ENCODE measurements around the gene SOCS1. TPM values are rescaled to one million over a fixed set of nuclear protein-coding genes. Genes with fewer than 3 reads are reported as not detected.

The SOCS1 gene
- total and polyA plus RNA-seq, 2 of the 8 experiments (the other 6 are each of a cell fraction or from before 2014, with no cell fraction given) = 21.0 to 48.9 TPM

- H2BK5ac ChIP-seq (ENCODE audit: low read depth, low read length) = no peak overlapping the region
- H3K27me3 ChIP-seq (replicated peaks in 1 of 4; ENCODE audit: control insufficient read depth in 3 of 4, extremely low read depth in 1 of 4, insufficient read depth in 3 of 4, low read length in 3 of 4) = no peaks in the 10 kb centered on the region
- WGBS, 2 experiments (ENCODE audit: extremely low coverage in 1 of 2, insufficient coverage in 1 of 2, insufficient read length in 1 of 2, insufficient replicate concordance in 2 of 2, low coverage in 1 of 2, low lambda C conversion rate in 2 of 2, missing lambda C conversion rate in 1 of 2) = 88% methylated on average over 11 of the region's 11 CpGs; no CpG with 5 or more reads in 1 of the 2 experiments
- no peak overlapping the region for H2BK12ac ChIP-seq (ENCODE audit: low read depth, low read length)
- no peak overlapping the region for H4K8ac ChIP-seq (ENCODE audit: extremely low read depth, insufficient read depth, low read length)
- H3K79me1 ChIP-seq (ENCODE audit: low read depth, low read length) = no peaks in the 10 kb centered on the region
- DNase-seq (ENCODE audit: low read depth in 1 of 2, low spot score in 2 of 2) (no peak), FAIRE-seq (no peak)
- peak overlapping the region; percentile 72; the same call in 1 of the 2 replicates for H2BK15ac ChIP-seq (ENCODE audit: low read length)
- H3K36me3 ChIP-seq (ENCODE audit: control insufficient read depth in 2 of 4, insufficient read depth in 4 of 4, low read length in 3 of 4) = no peaks in the 10 kb centered on the region
- no peak overlapping the region for H3K18ac ChIP-seq (ENCODE audit: extremely low read depth, low read length)
- H4K91ac ChIP-seq (replicated peaks; ENCODE audit: insufficient read length, low read length) = no peak overlapping the region
- no peak for TF ChIP-seq CBX5 (IDR thresholded peaks at IDR 0.05; ENCODE audit: low read depth, low read length)
- H2AFZ ChIP-seq (ENCODE audit: low read length) = no peak overlapping the region
- no peak overlapping the region for H3K23ac ChIP-seq (ENCODE audit: insufficient read length)
- H3K4me2 ChIP-seq (ENCODE audit: insufficient read depth in 1 of 2, low read depth in 2 of 2, low read length in 2 of 2) = no peak overlapping the region
- ChIA-PET CTCF (ENCODE audit: partially characterized antibody) (interaction anchor here (0.9 to 1.9 kb wide), 4 partner anchors 9 to 76 kb away, joined by 3 to 8 read pairs (median 5); no protein-coding TSS in a partner anchor), POLR2A (ENCODE audit: partially characterized antibody) (interaction anchor here (0.6 to 0.8 kb wide), 3 partner anchors 11 to 63 kb away, joined by 3 read pairs; no protein-coding TSS in a partner anchor)
- peaks cover 0 to 5% (median 2%) of the 10 kb centered on the region in 4 experiments; a peak in 2 of 7 replicates for H3K4me1 ChIP-seq (replicated peaks in 1 of 4; ENCODE audit: control insufficient read depth in 3 of 4, insufficient read depth in 4 of 4, low read length in 3 of 4)
- H3K14ac ChIP-seq (ENCODE audit: insufficient read length) = no peak overlapping the region
- H3K27ac ChIP-seq (ENCODE audit: low read depth, low read length) = no peak overlapping the region
- H3K9ac ChIP-seq (replicated peaks in 1 of 4; ENCODE audit: extremely low read depth in 1 of 4, low read depth in 3 of 4, low read length in 3 of 4) = no peak overlapping the region
- H2BK120ac ChIP-seq (replicated peaks; ENCODE audit: low read depth, low read length) = no peak overlapping the region
- no peaks in the 10 kb centered on the region for H4K20me1 ChIP-seq (replicated peaks in 1 of 2; ENCODE audit: control insufficient read depth in 1 of 2, insufficient read depth in 2 of 2, low read length in 2 of 2)
- H3K56ac ChIP-seq (replicated peaks; ENCODE audit: insufficient read length, low read depth, low read length) = no peak overlapping the region
- no peaks in the 10 kb centered on the region for H3K9me3 ChIP-seq (ENCODE audit: insufficient read depth in 2 of 2, low read depth in 1 of 2, low read length in 1 of 2)
- no peak overlapping the region for H4K5ac ChIP-seq (ENCODE audit: insufficient read length, low read depth, low read length)
- no peak overlapping the region for H2BK20ac ChIP-seq (ENCODE audit: low read length)
- no peaks in the 10 kb centered on the region for H3K23me2 ChIP-seq (ENCODE audit: low read depth, low read length)
- peak overlapping the region; percentile 33; the same call in 1 of the 2 replicates for H2AK5ac ChIP-seq (ENCODE audit: low read depth, low read length)
- no peak overlapping the region for H3K4me3 ChIP-seq (ENCODE audit: extremely low read depth in 1 of 4, insufficient read depth in 2 of 4, low read depth in 3 of 4, low read length in 4 of 4)
- no peaks in the 10 kb centered on the region for H3K79me2 ChIP-seq (ENCODE audit: control insufficient read depth in 1 of 2, insufficient read depth in 2 of 2, low read length in 2 of 2)
- H3K4ac ChIP-seq (replicated peaks; ENCODE audit: insufficient read length, low read depth, low read length) = no peak overlapping the region
Observed at GRCh38 chr16:11276896-11277593, 21.0 kb upstream of the SOCS1 start.

Measured in H1 (cell line).